Activated CD4-positive, alpha-beta T cell treated with anti-CD3 and anti-CD28 coated beads, Interleukin-2, Interleukin-6, amounts not matched to agents 100 ng/mL and 50 ng/mL, durations not matched to agents 16 hours and 8 hours (primary cell): Measurements from ENCODE around the gene FSHR.

Source experiments
- DNase-seq: peaks from one replicate; pipeline ENCODE4 v3.0.0-alpha.2; 2020

The FSHR gene

GRCh38 chr2:49110571-49110970, 43.7 kb downstream of the FSHR start:
- DNase-seq: no peak

- DNase-seq: no peak
Observed at GRCh38 chr2:49108851-49109250, 45.5 kb downstream of the FSHR start.

- DNase-seq: no peak
Observed at GRCh38 chr2:49108436-49108835, 45.9 kb downstream of the FSHR start.

GRCh38 chr2:49105506-49105905, 48.8 kb downstream of the FSHR start:
- no peak for DNase-seq

- no peak for DNase-seq
Observed at GRCh38 chr2:49102146-49102545, 52.2 kb downstream of the FSHR start.

- DNase-seq: no peak
Observed at GRCh38 chr2:49080681-49081080, 73.6 kb downstream of the FSHR start.

GRCh38 chr2:49070716-49071115, 83.6 kb downstream of the FSHR start:
- no peak for DNase-seq

GRCh38 chr2:49069829-49070228, 84.5 kb downstream of the FSHR start:
- no peak for DNase-seq

- no peak for DNase-seq
Observed at GRCh38 chr2:49068613-49069012, 85.7 kb downstream of the FSHR start.

- DNase-seq: no peak
Observed at GRCh38 chr2:49067971-49068370, 86.3 kb downstream of the FSHR start.

- DNase-seq: no peak
Observed at GRCh38 chr2:49053156-49053555, 101.2 kb downstream of the FSHR start.

- no peak for DNase-seq
Observed at GRCh38 chr2:49050265-49050664, 104.0 kb downstream of the FSHR start.

- DNase-seq: no peak
Observed at GRCh38 chr2:49049161-49049560, 105.2 kb downstream of the FSHR start.

GRCh38 chr2:49045083-49045482, 109.2 kb downstream of the FSHR start:
- no peak for DNase-seq

- DNase-seq: no peak
Observed at GRCh38 chr2:49044350-49045079, 109.8 kb downstream of the FSHR start.

- DNase-seq: no peak
Observed at GRCh38 chr2:49043405-49043982, 110.8 kb downstream of the FSHR start.

- DNase-seq: no peak
Observed at GRCh38 chr2:49042488-49042887, 111.8 kb downstream of the FSHR start.

- DNase-seq: no peak
Observed at GRCh38 chr2:49041061-49041460, 113.3 kb downstream of the FSHR start.

GRCh38 chr2:49037197-49037596, 117.1 kb downstream of the FSHR start:
- DNase-seq: no peak

GRCh38 chr2:49035481-49035880, 118.8 kb downstream of the FSHR start:
- no peak for DNase-seq

GRCh38 chr2:49033394-49034185, 120.7 kb downstream of the FSHR start:
- no peak for DNase-seq

- DNase-seq: no peak
Observed at GRCh38 chr2:49032936-49033335, 121.4 kb downstream of the FSHR start.

- DNase-seq: no peak
Observed at GRCh38 chr2:49032126-49032525, 122.2 kb downstream of the FSHR start.

GRCh38 chr2:49029406-49029805, 124.9 kb downstream of the FSHR start:
- DNase-seq: no peak
